ENCODE measurements around the gene GFOD1. TPM values are rescaled to one million over a fixed set of nuclear protein-coding genes. Genes with fewer than 3 reads are reported as not detected.
"Not testable (repeated sequence)": the region's sequence is repeated elsewhere in the genome, so short reads cannot be mapped to it uniquely, and the experiment has no call there.

Gene GFOD1
- total and polyA plus RNA-seq, 2 donors = 9.8 to 13.7 TPM

- H3K4me1 ChIP-seq (ENCODE audit: insufficient read depth); H3K27ac ChIP-seq (ENCODE audit: low read depth); H3K4me3 ChIP-seq (ENCODE audit: low read depth, low read length); H3K36me3 ChIP-seq (ENCODE audit: insufficient read depth); DNase-seq (ENCODE audit: extremely low spot score): not testable (repeated sequence)
- WGBS = 74% methylated on average over 2 of the region's 2 CpGs
Measured at GRCh38 chr6:13460289-13460688, 27.1 kb downstream of the GFOD1 start.

GRCh38 chr6:13457577-13457976, 29.8 kb downstream of the GFOD1 start:
- Histone ChIP-seq H3K27ac (ENCODE audit: low read depth) (no peak overlapping the region), H3K4me1 (ENCODE audit: insufficient read depth) (peaks cover 3% of the 10 kb centered on the region), H3K36me3 (ENCODE audit: insufficient read depth) (no peaks in the 10 kb centered on the region), H3K4me3 (ENCODE audit: low read depth, low read length) (no peak overlapping the region)
- DNase-seq (ENCODE audit: extremely low spot score) = no peak
- WGBS = 79% methylated on average over 7 of the region's 7 CpGs

DNA sequence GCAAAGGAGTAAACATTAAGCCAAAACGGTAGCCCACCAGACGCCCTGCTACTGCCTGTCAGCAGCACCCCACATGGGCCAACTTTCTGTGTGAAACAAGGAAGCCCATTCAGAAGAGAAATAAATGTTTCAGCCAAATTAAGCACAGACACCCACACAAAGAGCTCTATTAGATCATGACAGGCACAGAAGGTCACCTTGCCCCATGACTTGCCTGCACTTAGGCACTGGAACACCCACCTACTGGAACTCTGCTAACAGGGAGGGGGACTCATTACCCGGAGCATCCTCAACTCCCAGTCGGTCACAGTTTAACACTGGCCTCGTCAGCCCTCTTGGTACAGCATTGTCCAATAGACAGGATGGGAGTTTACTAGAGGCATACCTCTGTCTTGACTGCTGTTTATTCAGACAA, 31.8 kb downstream of the GFOD1 start:
- Histone ChIP-seq H3K27ac (ENCODE audit: low read depth) (no peak overlapping the region), H3K4me3 (ENCODE audit: low read depth, low read length) (no peak overlapping the region), H3K4me1 (ENCODE audit: insufficient read depth) (peaks cover 2% of the 10 kb centered on the region), H3K36me3 (ENCODE audit: insufficient read depth) (no peaks in the 10 kb centered on the region)
- no peak for DNase-seq (ENCODE audit: extremely low spot score)
- WGBS = 77% methylated on average over 5 of the region's 5 CpGs

DNA sequence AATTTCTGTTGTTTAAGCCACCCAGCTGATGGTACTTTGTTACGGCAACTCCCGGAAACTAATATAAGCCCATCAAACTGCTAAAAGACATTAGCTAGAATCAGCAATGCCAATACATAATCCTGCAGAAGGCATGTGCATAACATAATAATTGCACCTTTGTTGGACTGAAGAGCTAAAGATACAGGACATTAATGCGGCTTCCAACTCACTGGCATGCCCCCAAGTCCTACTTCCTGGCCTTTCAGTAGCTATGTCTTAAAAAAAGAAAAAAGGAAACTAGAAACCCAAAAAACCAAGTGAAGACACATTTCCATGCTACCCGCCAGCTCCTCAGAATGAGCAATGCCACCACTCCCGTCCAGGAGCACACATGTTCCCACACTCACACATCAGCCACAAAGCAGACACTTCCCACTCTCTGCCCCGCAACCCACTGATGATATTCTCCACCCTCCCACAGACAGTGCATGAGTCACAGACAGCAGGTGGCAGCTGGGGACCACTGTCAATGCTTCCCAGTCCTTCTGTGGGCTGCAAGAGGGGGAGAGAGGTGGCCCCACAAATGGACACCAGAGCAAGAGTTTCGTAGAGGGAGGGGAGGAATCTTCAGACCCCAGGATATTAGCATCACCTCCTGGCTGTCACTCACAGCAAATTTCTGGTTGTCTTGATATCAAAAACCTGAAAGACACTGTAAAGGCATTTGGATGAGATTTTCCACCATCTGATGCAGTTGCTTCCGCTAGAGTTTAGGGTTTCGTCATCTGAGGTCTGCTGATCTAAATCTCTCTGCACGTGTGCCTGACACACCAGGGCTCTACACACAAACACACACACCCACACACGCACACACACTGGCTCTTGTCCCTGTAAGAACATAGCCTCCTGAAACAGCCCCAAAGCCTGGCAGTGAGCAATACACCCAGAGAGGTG, 32.8 kb downstream of the GFOD1 start:
- Histone ChIP-seq H3K36me3 (ENCODE audit: insufficient read depth) (no peaks in the 10 kb centered on the region), H3K27ac (ENCODE audit: low read depth) (no peak overlapping the region), H3K4me3 (ENCODE audit: low read depth, low read length) (no peak overlapping the region), H3K4me1 (ENCODE audit: insufficient read depth) (peaks cover 3% of the 10 kb centered on the region)
- DNase-seq (ENCODE audit: extremely low spot score) = no peak
- 72% methylated on average over 11 of the region's 11 CpGs for WGBS

GRCh38 chr6:13453771-13454251, 33.6 kb downstream of the GFOD1 start:
- WGBS = 94% methylated on average over 2 of the region's 2 CpGs
- DNase-seq (ENCODE audit: extremely low spot score) = no peak
- Histone ChIP-seq H3K27ac (ENCODE audit: low read depth) (no peak overlapping the region), H3K4me3 (ENCODE audit: low read depth, low read length) (no peak overlapping the region), H3K36me3 (ENCODE audit: insufficient read depth) (no peaks in the 10 kb centered on the region), H3K4me1 (ENCODE audit: insufficient read depth) (peaks cover 3% of the 10 kb centered on the region)

GRCh38 chr6:13453153-13453552, 34.2 kb downstream of the GFOD1 start:
- no peak for DNase-seq (ENCODE audit: extremely low spot score)
- 91% methylated on average over 4 of the region's 4 CpGs for WGBS
- Histone ChIP-seq H3K4me1 (ENCODE audit: insufficient read depth) (peaks cover 3% of the 10 kb centered on the region), H3K36me3 (ENCODE audit: insufficient read depth) (no peaks in the 10 kb centered on the region), H3K27ac (ENCODE audit: low read depth) (no peak overlapping the region), H3K4me3 (ENCODE audit: low read depth, low read length) (no peak overlapping the region)

GRCh38 chr6:13452346-13453117, 34.9 kb downstream of the GFOD1 start:
- WGBS = 79% methylated on average over 11 of the region's 11 CpGs
- no peak for DNase-seq (ENCODE audit: extremely low spot score)
- H3K27ac ChIP-seq (ENCODE audit: low read depth) = no peak overlapping the region

GRCh38 chr6:13451181-13451895, 36.1 kb downstream of the GFOD1 start:
- Histone ChIP-seq H3K4me1 (ENCODE audit: insufficient read depth) (peaks cover 3% of the 10 kb centered on the region), H3K4me3 (ENCODE audit: low read depth, low read length) (no peak overlapping the region), H3K27ac (ENCODE audit: low read depth) (no peak overlapping the region), H3K36me3 (ENCODE audit: insufficient read depth) (no peaks in the 10 kb centered on the region)
- WGBS = 87% methylated on average over 15 of the region's 15 CpGs
- no peak for DNase-seq (ENCODE audit: extremely low spot score)

More at GRCh38 chr6:13452346-13453117, 34.9 kb downstream of the GFOD1 start:
- H3K4me1 ChIP-seq (ENCODE audit: insufficient read depth) = peaks cover 3% of the 10 kb centered on the region
- no peaks in the 10 kb centered on the region for H3K36me3 ChIP-seq (ENCODE audit: insufficient read depth)
- no peak overlapping the region for H3K4me3 ChIP-seq (ENCODE audit: low read depth, low read length)

- DNase-seq (ENCODE audit: extremely low spot score) = no peak
- H3K4me3 ChIP-seq (ENCODE audit: low read depth, low read length) = no peak overlapping the region
- H3K27ac ChIP-seq (ENCODE audit: low read depth) = no peak overlapping the region
- peaks cover 3% of the 10 kb centered on the region for H3K4me1 ChIP-seq (ENCODE audit: insufficient read depth)
- H3K36me3 ChIP-seq (ENCODE audit: insufficient read depth) = no peaks in the 10 kb centered on the region
- WGBS = 45% methylated on average over 6 of the region's 6 CpGs
Measured at GRCh38 chr6:13450628-13451027, 36.8 kb downstream of the GFOD1 start.

DNA sequence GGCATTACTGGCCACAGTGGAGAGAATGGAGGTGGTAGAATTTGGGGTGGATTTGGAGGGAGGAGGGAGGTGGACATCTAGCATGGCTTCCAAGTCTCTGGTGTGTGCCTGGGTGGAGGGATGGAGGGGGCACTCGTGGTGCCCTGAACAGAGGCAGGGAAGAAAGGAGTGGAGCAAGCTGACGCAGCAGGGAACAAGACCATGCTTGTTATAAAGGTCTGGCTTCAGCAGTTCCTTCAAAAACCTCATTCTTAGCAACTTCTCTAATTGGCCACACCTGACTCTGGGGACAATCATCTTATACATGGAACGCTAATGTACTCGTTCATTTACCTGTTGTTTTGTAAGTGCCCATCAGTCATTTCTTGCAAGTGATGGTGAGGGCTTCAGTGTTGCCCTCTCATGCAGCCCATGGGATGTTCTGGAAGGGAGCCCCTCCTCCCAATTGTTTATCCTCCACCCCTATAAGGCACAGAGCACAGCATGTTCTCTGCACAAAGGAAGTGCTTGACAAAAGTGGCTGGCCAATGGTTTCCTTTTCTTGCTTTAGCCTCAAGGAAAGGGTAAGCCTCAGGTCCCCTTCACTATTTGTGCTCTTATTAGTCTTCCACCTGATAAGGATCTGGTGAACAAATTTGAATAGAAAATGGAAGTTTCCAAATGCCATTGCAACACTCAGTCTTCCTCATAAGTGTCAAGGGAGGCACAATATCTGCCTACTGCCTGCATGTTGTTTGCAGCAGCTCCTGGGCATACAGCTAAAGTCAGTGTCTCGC, 39.3 kb downstream of the GFOD1 start:
- Histone ChIP-seq H3K4me3 (ENCODE audit: low read depth, low read length) (no peak overlapping the region), H3K36me3 (ENCODE audit: insufficient read depth) (no peaks in the 10 kb centered on the region), H3K27ac (ENCODE audit: low read depth) (no peak overlapping the region), H3K4me1 (ENCODE audit: insufficient read depth) (peaks cover 1% of the 10 kb centered on the region)
- 84% methylated on average over 5 of the region's 5 CpGs for WGBS
- no peak for DNase-seq (ENCODE audit: extremely low spot score)

- Histone ChIP-seq H3K27ac (ENCODE audit: low read depth) (no peak overlapping the region), H3K4me1 (ENCODE audit: insufficient read depth) (peaks cover 1% of the 10 kb centered on the region), H3K4me3 (ENCODE audit: low read depth, low read length) (no peak overlapping the region), H3K36me3 (ENCODE audit: insufficient read depth) (no peaks in the 10 kb centered on the region)
- WGBS = 89% methylated on average over 7 of the region's 7 CpGs
- DNase-seq (ENCODE audit: extremely low spot score) = no peak
Measured at GRCh38 chr6:13446381-13446780, 41.0 kb downstream of the GFOD1 start.

GRCh38 chr6:13445744-13446115, 41.7 kb downstream of the GFOD1 start:
- Histone ChIP-seq H3K4me1 (ENCODE audit: insufficient read depth) (peaks cover 1% of the 10 kb centered on the region), H3K27ac (ENCODE audit: low read depth) (peak overlapping the region; percentile 58), H3K36me3 (ENCODE audit: insufficient read depth) (no peaks in the 10 kb centered on the region), H3K4me3 (ENCODE audit: low read depth, low read length) (no peak overlapping the region)
- WGBS = 70% methylated on average over 3 of the region's 3 CpGs
- DNase-seq (ENCODE audit: extremely low spot score) = no peak

Data from urinary bladder (tissue), 4 donors.